ENCODE measurements around the gene STRN4.

DNA sequence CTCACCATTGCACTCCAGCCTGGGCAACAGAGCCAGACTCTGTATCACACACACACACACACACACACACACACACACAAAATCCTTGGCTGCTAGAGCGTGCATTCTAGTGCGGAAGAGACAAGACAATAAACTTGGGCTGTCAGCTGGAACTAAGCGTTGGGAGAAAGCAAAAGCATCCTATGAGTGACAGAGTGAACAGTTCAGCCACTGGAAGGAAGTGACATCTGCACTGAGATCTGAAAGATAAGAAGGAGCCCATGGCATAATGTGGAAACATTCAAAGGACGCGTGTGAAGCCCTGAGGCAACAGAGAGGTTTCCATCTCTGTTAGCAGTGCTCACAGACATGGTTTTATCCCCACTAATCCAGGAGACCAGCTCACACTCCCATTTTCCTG, 45.7 kb upstream of the STRN4 start:
- TF ChIP-seq, protein P1, sequence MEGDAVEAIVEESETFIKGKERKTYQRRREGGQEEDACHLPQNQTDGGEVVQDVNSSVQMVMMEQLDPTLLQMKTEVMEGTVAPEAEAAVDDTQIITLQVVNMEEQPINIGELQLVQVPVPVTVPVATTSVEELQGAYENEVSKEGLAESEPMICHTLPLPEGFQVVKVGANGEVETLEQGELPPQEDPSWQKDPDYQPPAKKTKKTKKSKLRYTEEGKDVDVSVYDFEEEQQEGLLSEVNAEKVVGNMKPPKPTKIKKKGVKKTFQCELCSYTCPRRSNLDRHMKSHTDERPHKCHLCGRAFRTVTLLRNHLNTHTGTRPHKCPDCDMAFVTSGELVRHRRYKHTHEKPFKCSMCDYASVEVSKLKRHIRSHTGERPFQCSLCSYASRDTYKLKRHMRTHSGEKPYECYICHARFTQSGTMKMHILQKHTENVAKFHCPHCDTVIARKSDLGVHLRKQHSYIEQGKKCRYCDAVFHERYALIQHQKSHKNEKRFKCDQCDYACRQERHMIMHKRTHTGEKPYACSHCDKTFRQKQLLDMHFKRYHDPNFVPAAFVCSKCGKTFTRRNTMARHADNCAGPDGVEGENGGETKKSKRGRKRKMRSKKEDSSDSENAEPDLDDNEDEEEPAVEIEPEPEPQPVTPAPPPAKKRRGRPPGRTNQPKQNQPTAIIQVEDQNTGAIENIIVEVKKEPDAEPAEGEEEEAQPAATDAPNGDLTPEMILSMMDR (IDR thresholded peaks at IDR 0.05; ENCODE audit: low read length): no peak
- TF ChIP-seq EZH2 (optimal IDR thresholded peaks at IDR 0.05; ENCODE audit: low read depth, low read length): no peak

Measured in MM.1S (cell line).